Measurements from ENCODE around the gene TSFM.

DNA sequence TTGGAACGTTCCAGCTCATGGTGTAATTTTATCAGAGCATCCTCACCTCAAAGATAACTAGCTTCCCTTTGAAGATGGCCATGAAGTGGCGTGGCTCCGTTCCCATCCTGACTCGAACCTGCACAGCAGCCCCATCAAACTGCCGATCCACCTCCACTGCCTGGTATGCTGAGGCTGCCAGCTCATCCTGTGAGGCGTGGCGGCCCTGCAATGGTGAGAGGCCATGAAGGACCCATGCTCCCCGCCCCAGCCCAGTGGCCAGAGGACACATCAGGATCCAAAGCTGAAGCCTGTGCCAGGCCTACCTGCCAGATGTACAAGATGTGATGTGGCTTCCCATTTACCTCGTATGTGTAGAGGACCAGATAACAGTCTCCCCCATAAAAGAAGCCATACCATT lies 24.7 kb downstream of the TSFM start:
- TF ChIP-seq, protein P1, sequence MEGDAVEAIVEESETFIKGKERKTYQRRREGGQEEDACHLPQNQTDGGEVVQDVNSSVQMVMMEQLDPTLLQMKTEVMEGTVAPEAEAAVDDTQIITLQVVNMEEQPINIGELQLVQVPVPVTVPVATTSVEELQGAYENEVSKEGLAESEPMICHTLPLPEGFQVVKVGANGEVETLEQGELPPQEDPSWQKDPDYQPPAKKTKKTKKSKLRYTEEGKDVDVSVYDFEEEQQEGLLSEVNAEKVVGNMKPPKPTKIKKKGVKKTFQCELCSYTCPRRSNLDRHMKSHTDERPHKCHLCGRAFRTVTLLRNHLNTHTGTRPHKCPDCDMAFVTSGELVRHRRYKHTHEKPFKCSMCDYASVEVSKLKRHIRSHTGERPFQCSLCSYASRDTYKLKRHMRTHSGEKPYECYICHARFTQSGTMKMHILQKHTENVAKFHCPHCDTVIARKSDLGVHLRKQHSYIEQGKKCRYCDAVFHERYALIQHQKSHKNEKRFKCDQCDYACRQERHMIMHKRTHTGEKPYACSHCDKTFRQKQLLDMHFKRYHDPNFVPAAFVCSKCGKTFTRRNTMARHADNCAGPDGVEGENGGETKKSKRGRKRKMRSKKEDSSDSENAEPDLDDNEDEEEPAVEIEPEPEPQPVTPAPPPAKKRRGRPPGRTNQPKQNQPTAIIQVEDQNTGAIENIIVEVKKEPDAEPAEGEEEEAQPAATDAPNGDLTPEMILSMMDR (IDR thresholded peaks at IDR 0.05), result no peak
- TF ChIP-seq POLR2AphosphoS5 (IDR thresholded peaks at IDR 0.05) (no peak), POLR2A (IDR thresholded peaks at IDR 0.05) (no peak), EP300 (IDR thresholded peaks at IDR 0.05) (no peak)

Measured in suprapubic skin (tissue), 4 donors.